NCI-H2196 (cell line): ENCODE data around the gene PARP8.
"Not testable (repeated sequence)": the region's sequence is repeated elsewhere in the genome, so short reads cannot be mapped to it uniquely, and the experiment has no call there.

Experiments used
- DNase-seq: peaks from one replicate; lab custom pipeline; 2025; ENCODE audit not compliant: unreplicated experiment; lab: John Stamatoyannopoulos, UW

The PARP8 gene

DNA sequence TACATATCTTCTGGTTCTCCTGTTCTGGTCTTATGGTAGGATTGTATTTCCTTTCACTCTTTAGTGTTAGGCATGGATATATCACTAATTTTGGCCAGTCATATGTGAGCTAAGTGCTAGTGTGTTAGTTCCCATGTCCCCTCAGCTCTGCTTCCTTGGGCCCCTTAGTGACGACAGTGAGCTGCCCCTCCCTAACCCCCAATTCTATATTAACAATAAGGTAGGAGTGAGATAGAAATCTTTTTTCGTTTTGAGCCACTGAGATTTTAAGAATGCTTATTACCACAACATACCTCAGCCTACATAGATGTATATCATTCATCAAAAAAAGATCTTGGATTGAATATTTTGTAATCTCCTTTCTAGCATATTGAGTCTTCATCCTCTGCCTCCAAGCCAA is 100.5 kb downstream of the PARP8 start:
- DNase-seq = no peak

DNA sequence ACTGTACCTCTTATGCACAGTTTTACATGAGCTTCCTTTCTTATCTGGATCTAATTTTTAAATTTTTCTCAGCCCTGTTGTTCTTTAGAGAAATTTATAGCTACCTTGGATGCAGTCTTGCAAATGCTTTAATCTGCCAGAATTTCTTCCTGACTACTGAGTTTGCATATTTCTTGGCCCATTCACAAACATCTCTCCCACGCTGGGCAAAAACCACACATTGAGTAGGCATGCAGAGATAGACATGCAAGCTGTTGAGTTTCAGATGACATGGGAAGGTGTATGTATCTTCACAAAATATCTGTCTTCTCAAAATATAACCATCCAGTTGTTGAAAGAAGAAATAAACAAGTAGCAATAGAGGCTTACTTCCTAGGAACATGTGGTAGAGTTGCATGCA is 101.2 kb downstream of the PARP8 start:
- DNase-seq = no peak

DNA sequence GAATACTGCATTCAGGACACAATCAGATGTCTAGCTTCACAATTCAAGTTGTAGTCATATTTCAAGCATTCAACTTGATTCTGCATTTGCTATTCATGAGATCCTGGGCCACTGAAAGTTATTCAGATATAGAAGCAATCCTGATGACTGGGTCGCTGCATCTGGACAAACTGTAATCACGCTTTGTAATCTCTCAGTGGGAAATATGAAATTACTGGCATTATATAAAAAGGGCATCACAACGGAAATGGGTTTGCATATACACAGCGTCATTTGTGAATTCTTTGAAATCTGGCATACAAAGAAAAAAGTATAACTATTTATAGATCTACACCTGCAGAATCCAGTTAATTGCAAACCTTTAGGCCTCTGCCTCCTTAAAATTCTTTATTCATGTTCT is 102.2 kb downstream of the PARP8 start:
- DNase-seq = no peak

DNA sequence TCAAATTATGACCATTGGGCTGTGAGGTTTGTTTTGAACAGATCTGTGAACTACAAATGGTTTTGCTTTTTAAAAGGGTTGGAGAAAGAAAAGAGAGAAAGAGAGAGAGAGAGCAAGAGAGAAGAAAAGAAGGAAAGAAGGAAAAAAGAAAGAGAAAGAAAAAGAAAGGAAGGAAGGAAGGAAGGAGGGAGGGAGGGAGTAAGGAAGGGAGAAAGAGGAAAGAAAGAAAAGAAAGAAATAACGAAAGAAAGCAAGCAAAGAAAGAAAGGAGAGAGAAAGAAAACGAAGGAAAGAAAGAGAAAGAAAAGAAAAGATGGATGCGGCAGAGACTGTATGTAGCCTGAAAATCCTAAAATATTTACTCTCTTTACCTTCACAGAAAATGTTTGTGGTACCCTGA is 104.0 kb downstream of the PARP8 start:
- DNase-seq = no peak

DNA sequence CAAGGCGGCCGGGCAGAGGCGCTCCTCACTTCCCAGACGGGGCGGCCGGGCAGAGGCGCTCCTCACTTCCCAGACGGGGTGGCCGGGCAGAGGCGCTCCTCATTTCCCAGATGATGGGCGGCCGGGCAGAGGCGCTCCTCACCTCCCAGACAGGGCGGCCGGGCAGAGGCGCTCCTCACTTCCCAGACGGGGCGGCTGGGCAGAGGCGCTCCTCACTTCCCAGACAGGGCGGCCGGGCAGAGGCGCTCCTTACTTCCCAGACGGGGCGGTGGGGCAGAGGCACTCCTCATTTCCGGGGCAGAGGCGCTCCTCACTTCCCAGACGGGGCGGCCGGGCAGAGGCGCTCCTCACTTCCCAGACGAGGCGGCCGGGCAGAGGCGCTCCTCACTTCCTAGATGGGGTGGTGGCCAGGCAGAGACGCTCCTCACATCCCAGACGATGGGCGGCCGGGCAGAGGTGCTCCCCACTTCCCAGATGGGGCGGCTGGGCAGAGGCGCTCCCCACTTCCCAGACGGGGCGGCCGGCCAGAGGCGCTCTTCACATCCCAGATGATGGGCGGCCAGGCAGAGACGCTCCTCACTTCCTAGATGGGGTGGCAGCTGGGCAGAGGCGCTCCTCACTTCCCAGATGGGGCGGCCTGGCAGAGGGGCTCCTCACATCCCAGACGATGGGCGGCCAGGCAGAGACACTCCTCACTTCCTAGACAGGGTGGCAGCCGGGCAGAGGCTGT is 108.2 kb downstream of the PARP8 start:
- DNase-seq = not testable (repeated sequence)

DNA sequence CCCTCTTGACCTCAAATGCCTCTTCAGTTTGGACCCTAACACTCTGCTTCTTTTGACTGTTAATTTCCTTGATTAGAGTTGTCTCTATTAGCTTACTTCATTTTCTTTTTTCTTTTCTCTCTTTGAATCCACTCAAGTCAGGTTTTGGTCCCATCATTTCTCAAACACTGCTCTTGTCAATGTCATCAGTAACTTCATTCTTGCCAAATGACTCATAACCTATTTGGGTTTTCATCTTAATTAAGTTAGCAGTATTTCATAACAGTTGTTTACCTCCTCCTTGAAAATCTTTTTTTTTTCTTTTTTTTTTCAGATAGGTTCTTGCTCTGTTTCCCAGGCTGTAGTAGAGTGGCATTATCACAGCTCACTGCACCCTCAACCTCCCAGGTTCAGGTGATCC is 119.6 kb downstream of the PARP8 start:
- no peak for DNase-seq

DNA sequence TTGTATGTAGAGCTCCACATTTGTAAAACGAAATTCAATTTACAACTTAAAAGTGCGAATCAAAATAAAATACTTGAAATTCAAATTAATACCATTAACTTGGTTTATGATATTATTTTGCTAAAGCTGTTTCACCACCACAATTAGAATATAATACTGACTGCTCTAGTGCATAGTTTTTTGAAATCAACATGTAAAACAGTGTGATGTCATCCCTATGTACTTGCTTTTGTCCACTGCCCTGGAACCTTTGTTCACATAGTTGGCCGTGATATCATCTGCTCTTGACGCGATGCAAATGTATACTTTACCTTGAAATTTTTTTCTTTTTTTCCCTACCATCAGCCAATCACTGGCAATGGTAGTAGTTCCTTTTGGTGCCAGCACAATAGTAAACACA is 125.4 kb downstream of the PARP8 start:
- DNase-seq = no peak

DNA sequence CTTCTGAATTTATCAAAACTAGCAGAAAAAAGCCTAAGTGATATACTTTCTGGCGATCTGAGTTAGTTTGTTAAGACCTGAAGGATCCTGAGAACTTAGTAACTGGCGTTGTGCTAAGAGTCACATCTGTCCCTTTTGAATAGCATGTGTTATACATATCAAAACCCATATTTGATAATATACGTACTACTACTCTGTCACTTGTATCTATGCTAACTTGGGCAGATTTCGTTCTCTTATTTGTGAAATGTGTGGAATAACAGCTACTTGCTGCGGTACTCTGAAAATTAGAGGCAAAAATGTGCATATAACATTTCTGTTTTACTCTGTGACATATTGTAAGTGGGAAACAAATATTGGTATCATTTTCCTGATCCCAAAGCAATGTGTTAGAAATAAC is 126.4 kb downstream of the PARP8 start:
- no peak for DNase-seq

DNA sequence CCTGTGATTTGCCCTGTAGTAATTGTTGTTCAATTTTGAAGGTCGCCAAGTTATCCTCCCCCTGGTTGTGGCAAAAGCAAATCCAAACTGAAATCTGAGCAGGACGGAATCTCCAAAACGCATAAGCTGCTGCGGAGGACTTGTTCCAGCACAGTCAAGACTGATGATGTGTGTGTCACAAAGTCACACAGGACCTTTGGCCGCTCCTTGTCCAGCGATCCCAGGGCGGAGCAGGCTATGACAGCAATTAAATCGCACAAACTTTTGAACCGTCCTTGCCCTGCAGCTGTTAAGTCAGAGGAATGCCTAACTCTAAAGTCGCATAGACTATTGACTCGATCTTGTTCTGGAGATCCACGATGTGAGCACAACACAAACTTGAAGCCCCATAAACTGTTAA is 128.4 kb downstream of the PARP8 start:
- DNase-seq = no peak

DNA sequence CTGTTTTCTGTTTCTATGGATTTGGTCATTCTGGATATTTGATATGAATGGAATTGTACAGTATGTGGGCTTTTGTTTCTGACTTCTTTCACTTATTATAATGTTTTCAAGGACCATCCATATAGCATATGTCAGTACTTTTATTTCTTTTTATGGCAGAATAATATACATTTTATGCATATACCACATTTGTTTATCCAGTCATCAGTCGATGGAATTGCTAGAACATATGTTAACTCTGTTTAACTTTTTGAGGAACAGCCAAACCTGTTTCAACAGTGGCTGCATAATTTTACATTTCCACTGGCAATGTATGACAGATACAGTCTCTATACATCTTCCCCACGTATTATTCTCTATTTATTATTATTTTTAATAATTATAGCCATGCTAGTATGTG is 131.6 kb downstream of the PARP8 start:
- no peak for DNase-seq

DNA sequence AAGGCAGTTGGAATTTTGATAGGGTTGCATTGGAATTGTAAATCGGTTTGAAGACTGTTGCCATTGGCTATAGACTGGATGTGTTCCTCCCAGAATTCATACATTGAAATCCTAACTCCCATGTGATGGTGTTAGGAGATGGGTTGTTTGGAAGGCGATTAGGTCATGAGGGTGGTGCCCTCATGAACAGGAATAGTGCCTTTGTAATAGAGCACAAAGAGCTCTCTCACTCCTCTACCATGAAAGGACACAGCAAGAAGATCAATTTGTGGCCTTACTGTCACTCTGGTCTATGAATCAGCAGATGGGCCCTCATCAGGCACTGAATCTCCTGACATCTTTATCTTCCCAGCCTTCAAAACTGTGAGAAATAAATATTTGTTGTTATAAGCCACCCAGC is 133.2 kb downstream of the PARP8 start:
- DNase-seq = no peak

DNA sequence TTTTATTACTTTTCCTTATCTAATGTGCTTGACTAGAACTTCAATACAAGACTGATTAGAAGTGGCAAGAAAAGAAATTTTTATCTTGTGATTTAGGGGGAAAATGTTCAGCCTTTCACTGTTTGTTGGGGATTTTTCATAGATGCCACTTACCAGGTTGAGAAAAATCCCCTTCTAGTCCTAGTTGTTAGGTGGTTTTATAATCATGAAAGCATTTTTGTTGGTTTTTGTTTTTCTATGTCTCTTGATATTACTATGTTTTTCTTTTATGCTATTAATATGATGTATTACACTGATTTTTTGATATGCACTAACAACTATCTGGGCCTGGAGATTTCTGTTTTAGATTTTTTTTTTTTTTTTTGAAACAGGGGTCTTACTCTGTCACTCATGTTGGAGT is 134.0 kb downstream of the PARP8 start:
- no peak for DNase-seq

DNA sequence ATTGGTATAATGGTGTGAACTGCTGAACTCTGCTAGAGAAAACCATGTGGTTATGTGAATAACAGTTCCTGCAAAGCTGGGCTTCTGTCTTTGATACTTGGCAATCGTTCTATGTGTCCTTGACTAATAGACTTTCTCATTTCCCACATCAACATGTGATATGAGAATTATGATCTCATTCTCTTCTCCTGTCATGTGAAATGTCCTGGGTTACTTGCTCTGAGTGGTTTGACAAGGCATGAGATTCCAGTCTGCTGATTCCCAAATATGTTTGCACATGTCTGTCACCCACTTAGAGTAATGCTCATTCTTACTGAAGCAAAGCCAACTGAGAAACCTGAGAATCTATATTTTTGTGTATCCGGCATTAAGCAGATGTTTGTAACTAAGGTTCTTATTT is 141.2 kb downstream of the PARP8 start:
- no peak for DNase-seq

DNA sequence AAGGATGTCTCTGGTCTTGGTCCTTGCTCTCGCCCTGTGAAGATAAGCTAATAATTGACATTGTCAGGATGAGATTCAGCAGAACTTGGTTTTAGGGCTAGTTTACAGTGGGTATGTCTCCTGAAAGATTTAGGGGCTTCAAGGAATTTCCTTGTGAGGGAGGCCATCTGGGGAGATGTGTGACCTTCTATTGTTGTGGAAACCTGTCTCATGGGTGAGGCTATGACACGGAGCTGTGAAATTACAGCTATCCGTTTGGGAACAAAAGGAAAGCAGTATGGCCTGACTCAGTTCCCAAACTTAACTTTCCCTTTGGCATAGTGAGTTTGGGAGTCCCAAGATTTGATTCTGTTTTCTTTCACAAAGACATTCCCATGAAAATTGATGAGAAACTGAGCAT is 142.0 kb downstream of the PARP8 start:
- no peak for DNase-seq

DNA sequence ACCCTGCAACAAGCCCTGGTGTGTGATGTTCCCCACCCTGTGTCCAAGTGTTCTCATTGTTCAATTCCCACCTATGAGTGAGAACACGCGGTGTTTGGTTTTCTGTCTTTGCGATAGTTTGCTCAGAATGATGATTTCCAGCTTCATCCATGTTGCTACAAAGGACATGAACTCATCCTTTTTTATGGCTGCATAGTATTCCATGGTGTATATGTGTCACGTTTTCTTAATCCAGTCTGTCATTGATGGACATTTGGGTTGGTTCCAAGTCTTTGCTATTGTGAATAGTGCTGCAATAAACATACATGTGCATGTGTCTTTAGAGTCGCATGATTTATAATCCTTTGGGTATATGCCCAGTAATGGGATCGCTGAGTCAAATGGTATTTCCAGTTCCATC is 145.3 kb downstream of the PARP8 start:
- DNase-seq = not testable (repeated sequence)

DNA sequence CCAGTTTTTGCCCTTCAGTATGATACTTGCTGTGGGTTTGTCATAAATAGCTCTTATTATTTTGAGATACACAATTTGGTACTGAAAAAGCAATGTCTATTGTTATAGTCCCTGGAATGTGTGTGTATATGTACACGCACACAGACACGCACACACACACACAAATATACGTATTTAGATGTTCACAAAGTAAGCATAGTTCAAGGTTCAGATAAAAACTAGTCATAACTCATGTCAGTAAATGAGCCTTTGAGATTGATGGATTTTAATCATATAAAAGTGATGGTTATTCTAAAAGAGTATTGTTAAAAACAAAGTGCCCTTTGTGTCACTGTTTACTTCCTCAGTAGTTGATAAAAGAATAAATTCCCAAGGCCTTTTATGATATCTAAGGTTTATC is 147.3 kb downstream of the PARP8 start:
- DNase-seq = no peak

DNA sequence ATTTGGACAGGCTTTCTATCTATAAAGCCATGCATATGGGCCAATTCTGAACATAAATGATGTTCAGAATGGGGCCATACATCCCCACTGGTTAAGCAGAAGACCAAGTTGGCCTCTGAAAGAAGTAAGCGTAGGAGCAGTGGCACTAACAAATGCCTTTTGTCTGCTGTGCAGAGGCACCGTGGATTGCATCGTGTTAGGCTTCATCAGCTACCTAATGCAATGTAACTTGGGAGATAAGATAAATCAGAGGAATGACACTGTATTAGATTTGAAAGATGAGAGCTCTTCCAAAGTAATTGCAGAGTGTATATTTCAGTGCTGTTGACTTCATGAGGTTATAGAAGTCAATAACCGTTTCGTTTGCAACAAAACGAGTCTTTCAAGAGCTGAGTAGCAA is 148.1 kb downstream of the PARP8 start:
- DNase-seq = no peak

DNA sequence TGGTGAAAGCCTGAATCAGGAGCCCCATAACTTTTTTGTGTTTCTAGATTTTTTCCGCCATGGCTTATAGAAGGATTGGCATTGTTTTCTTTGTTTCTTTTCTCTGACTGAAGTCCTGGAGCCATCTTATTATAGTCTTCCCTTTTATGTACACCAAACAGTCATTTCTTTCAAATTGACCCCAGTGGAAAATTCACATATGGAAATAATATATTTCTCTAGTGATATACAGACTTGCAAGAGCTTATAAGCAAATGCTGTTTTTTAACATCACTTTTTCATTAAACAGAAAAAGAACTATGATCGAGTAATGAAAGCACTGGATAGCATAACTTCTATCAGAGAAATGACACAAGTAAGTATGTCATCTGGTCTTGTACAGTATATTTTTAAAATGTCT is 155.6 kb downstream of the PARP8 start:
- DNase-seq = no peak

DNA sequence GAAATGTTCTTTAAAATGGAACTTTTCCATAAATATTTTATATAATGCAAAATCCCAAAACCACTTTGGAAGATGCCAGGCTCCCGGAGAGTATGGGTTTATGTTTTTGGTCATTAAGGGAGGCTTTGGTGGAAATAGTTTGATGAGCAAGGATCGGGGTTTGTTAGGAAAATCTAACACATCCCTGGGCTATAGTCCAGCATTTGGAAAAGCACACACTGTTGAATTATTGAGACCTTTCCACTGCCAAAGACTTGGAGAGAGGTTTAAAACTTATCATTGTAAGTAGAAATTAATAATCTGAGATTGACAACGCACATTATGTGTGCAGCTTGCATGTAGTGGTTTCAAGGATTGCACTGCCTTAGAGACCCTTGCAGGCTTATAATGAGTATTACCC is 156.3 kb downstream of the PARP8 start:
- DNase-seq = no peak

DNA sequence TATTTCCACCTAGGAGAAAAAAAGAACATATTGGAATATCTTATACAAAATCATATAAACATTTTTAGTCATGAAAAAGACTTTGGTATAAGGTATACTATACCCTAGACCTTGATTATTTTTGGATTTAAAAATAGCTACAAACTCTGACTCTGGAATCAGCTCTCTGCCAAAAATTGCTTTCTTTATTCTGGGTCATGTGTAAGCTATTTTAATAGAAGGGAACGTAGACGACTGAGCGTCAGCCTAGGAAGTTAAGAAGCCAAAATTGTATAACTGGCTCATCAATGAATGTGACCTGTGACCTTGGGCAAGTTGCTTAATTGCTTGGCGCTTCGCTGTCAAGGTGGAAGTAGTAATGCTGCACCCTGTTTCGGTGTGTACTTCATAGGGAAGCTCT is 157.1 kb downstream of the PARP8 start:
- DNase-seq = no peak

DNA sequence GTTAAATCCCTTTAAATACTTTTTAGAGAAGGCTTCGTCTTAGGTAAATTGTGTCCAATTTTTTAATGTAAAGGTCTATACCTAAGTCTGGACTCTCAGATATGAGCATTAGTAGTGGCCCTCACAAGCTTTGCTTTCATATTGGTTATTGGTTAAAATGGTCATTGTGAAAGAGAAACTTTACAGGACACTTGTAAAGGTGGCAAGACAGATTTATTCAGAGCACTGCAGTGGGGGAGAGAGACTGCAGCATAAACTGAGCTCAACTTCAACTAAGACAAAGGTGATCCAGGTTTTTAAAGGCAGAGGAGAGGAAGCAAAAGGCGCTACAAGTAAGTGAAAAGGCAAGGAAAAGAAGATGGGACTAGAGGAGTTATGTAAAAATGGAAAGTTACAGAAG is 157.7 kb downstream of the PARP8 start:
- no peak for DNase-seq

DNA sequence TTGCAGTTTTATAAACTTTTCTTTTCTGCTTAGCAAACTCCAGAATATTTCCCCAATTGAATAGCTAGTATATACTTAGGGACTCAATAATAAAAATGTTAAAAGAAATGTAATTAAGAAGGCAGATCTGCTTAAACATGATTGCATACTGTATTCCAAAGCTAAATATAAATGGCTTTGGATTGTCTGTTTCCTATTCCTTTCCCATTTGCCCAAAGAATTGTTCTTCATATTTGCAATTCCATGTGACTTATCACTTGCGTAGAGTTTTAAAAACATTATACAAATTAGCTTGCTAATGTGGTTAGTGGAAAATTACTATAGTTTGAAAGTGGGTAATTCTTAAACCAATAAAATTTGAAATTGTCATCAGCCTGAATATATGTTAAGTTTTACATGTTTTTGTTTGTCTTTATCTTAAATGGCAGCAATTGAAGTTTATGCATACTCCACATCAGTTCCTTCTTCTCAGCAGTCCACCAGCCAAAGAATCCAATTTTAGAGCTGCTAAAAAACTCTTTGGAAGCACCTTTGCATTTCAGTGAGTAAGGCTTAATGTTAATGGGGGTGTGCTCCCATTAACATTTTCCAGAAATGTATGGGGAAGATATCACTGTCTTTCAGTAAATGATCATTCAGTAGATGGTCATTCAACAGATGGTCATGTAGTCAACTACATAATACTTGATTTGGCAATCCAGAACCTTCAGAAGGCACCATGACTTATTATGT is 161.2 kb downstream of the PARP8 start:
- no peak for DNase-seq

DNA sequence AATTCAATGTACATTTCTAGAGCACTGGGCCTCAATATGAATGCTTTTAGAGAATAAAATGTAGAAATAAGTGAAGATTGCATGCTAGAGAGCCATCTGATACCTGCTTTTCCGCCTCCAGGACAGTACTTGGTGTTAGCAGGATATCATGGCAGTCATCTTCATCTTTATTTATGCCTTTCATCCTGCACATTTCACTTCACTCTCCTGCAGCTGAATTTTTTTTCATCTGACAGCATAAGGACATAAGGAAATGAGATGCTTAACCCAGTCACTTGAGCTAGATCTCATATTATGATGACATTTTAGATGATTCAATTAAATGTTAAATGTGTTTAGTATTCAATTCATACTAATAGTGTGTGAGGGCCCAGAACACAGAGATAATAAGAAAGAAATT is 162.6 kb downstream of the PARP8 start:
- DNase-seq = no peak
